Fibroblast of upper back skin (primary cell): Measurements from ENCODE around the gene ACAD9.
A peak's percentile ranks its signal among the peaks of the same experiment; 100 is the strongest.
"Not testable (repeated sequence)": the region's sequence is repeated elsewhere in the genome, so short reads cannot be mapped to it uniquely, and the experiment has no call there.

Experiments
- DNase-seq: peaks from one replicate; pipeline ENCODE4 v3.0.0-alpha.2; 2013

Gene ACAD9

GRCh38 chr3:128879125-128879969 is at the start of gene ACAD9:
ACAD9 (plus strand) TSS chr3:128879620; CDS start chr3:128879692, 72 bp downstream.
- DNase-seq = peak; percentile 97

- not testable (repeated sequence) for DNase-seq
These were observed 49.3 kb upstream of the ACAD9 start for GRCh38 chr3:128829925-128830625.

GRCh38 chr3:128830762-128831161 is 48.7 kb upstream of the ACAD9 start:
- not testable (repeated sequence) for DNase-seq

- DNase-seq = not testable (repeated sequence)
These were observed 46.4 kb upstream of the ACAD9 start for GRCh38 chr3:128832979-128833378.

- DNase-seq = no peak
These were observed 44.3 kb upstream of the ACAD9 start for GRCh38 chr3:128835096-128835495.

- DNase-seq = no peak
These were observed 37.2 kb upstream of the ACAD9 start for GRCh38 chr3:128841926-128842920.

- DNase-seq = no peak
These were observed 34.9 kb upstream of the ACAD9 start for GRCh38 chr3:128844502-128844901.

GRCh38 chr3:128845119-128845777 is 34.2 kb upstream of the ACAD9 start:
- DNase-seq = no peak

GRCh38 chr3:128845778-128846485 is 33.5 kb upstream of the ACAD9 start:
- peak; percentile 60 for DNase-seq

GRCh38 chr3:128846486-128846891 is 32.9 kb upstream of the ACAD9 start:
- no peak for DNase-seq

GRCh38 chr3:128847666-128848370 is 31.6 kb upstream of the ACAD9 start:
- DNase-seq = no peak

- DNase-seq = no peak
These were observed 30.5 kb upstream of the ACAD9 start for GRCh38 chr3:128848936-128849335.

GRCh38 chr3:128849911-128850455 is 29.4 kb upstream of the ACAD9 start:
- DNase-seq = peak; percentile 25

- DNase-seq = no peak
These were observed 28.9 kb upstream of the ACAD9 start for GRCh38 chr3:128850544-128850943.

GRCh38 chr3:128851601-128852000 is 27.8 kb upstream of the ACAD9 start:
- DNase-seq = no peak

GRCh38 chr3:128853826-128854225 is 25.6 kb upstream of the ACAD9 start:
- no peak for DNase-seq

- DNase-seq = no peak
These were observed 24.9 kb upstream of the ACAD9 start for GRCh38 chr3:128854475-128854874.

- DNase-seq = no peak
These were observed 23.9 kb upstream of the ACAD9 start for GRCh38 chr3:128855569-128855968.

- no peak for DNase-seq
These were observed 21.3 kb upstream of the ACAD9 start for GRCh38 chr3:128858167-128858566.

- no peak for DNase-seq
These were observed 19.8 kb upstream of the ACAD9 start for GRCh38 chr3:128859630-128860029.

- DNase-seq = no peak
These were observed 17.9 kb upstream of the ACAD9 start for GRCh38 chr3:128861491-128861890.
